Measurements from ENCODE around the gene EIF4A3.

The EIF4A3 gene

GRCh38 chr17:80133626-80133970, 13.3 kb downstream of the EIF4A3 start:
- DNase-seq (ENCODE audit: low read depth in 2 of 2): no peak

- DNase-seq (ENCODE audit: low read depth in 2 of 2): no peak
Measured at GRCh38 chr17:80132906-80133625, 13.9 kb downstream of the EIF4A3 start.

- DNase-seq (ENCODE audit: low read depth in 2 of 2): no peak
Measured at GRCh38 chr17:80130992-80131391, 15.9 kb downstream of the EIF4A3 start.

- DNase-seq (ENCODE audit: low read depth in 2 of 2): no peak
Measured at GRCh38 chr17:80129006-80129565, 17.8 kb downstream of the EIF4A3 start.

GRCh38 chr17:80126449-80126715, 20.5 kb downstream of the EIF4A3 start:
- no peak for DNase-seq (ENCODE audit: low read depth in 2 of 2)

GRCh38 chr17:80125656-80126448, 21.1 kb downstream of the EIF4A3 start:
- no peak for DNase-seq (ENCODE audit: low read depth in 2 of 2)

GRCh38 chr17:80124351-80124981, 22.5 kb downstream of the EIF4A3 start:
- DNase-seq (ENCODE audit: low read depth in 2 of 2): no peak

- no peak for DNase-seq (ENCODE audit: low read depth in 2 of 2)
Measured at GRCh38 chr17:80123791-80124190, 23.1 kb downstream of the EIF4A3 start.

GRCh38 chr17:80122926-80123505, 23.9 kb downstream of the EIF4A3 start:
- no peak for DNase-seq (ENCODE audit: low read depth in 2 of 2)

GRCh38 chr17:80122026-80122575, 24.8 kb downstream of the EIF4A3 start:
- DNase-seq (ENCODE audit: low read depth in 2 of 2): no peak

- DNase-seq (ENCODE audit: low read depth in 2 of 2): no peak
Measured at GRCh38 chr17:80119839-80120238, 27.1 kb downstream of the EIF4A3 start.

GRCh38 chr17:80119271-80119791, 27.6 kb downstream of the EIF4A3 start:
- DNase-seq (ENCODE audit: low read depth in 2 of 2): no peak

- DNase-seq (ENCODE audit: low read depth in 2 of 2): no peak
Measured at GRCh38 chr17:80118601-80119270, 28.2 kb downstream of the EIF4A3 start.

GRCh38 chr17:80117491-80118401, 29.2 kb downstream of the EIF4A3 start:
- no peak for DNase-seq (ENCODE audit: low read depth in 2 of 2)

- DNase-seq (ENCODE audit: low read depth in 2 of 2): no peak
Measured at GRCh38 chr17:80116921-80117380, 30.0 kb downstream of the EIF4A3 start.

- no peak for DNase-seq (ENCODE audit: low read depth in 2 of 2)
Measured at GRCh38 chr17:80116276-80116920, 30.5 kb downstream of the EIF4A3 start.

GRCh38 chr17:80115159-80115558, 31.8 kb downstream of the EIF4A3 start:
- no peak for DNase-seq (ENCODE audit: low read depth in 2 of 2)

GRCh38 chr17:80114758-80115157, 32.2 kb downstream of the EIF4A3 start:
- no peak for DNase-seq (ENCODE audit: low read depth in 2 of 2)

- no peak for DNase-seq (ENCODE audit: low read depth in 2 of 2)
Measured at GRCh38 chr17:80113033-80113484, 33.9 kb downstream of the EIF4A3 start.
